B cell (primary cell): ENCODE measurements around the gene PPP2R2B. TPM values are rescaled to one million over a fixed set of nuclear protein-coding genes. Genes with fewer than 3 reads are reported as not detected.

Experiments
- ATAC-seq: fragments of 200-7000 bp; cut with Tn5 transposase; one replicate; pipeline ENCODE4 v1.10.0; 2021; ENCODE audit warnings: low read depth, mild to moderate bottlenecking, moderate number of reproducible peaks, moderate library complexity
- CTCF ChIA-PET: fragments of 350-600 bp; sonication (Branson Sonifier 250); formaldehyde crosslinking; loops from one replicate; lab custom pipeline; 2021; ENCODE audit warnings: antibody characterized with exemption, inconsistent platforms; lab: Charles Lee
- POLR2A ChIA-PET: fragments of 350-600 bp; sonication (Branson Sonifier 250); formaldehyde crosslinking; loops from one replicate; lab custom pipeline; 2021; ENCODE audit warnings: antibody characterized with exemption; lab: Charles Lee
- DNase-seq: peaks from one replicate; pipeline ENCODE4 v3.0.0; 2013
- H2AFZ ChIP-seq: 2 replicates; pipeline ENCODE4 v1.6.1; 2012; ENCODE audit warnings: mild to moderate bottlenecking, low read depth, low read length; ENCODE audit not compliant: insufficient read depth, poor library complexity, severe bottlenecking
- H3K27ac ChIP-seq, 2 donors: 1 replicate in 1 of 2; 2 replicates in 1 of 2; pipeline ENCODE4 v1.5.1; 2012 to 2013; ENCODE audit warnings: low read length in 2 of 2, mild to moderate bottlenecking in 2 of 2, moderate library complexity in 1 of 2
- H3K27me3 ChIP-seq, 4 experiments: fragments of 200-600 bp in 1 of 4; sonication (generic) in 1 of 4; replicated peaks in 1 of 4; 1 replicate in 2 of 4; 2 replicates in 2 of 4; pipeline versions ENCODE4 v1.6.1 to v1.7.0; 2013 to 2016; ENCODE audit warnings: low read length in 3 of 4, mild to moderate bottlenecking in 2 of 4, mixed read lengths in 1 of 4, moderate library complexity in 1 of 4; ENCODE audit not compliant: insufficient read depth in 4 of 4, control insufficient read depth in 3 of 4; ENCODE audit errors: control extremely low read depth in 1 of 4
- H3K36me3 ChIP-seq, 2 experiments: replicated peaks in 1 of 2; 1 replicate in 1 of 2; 2 replicates in 1 of 2; pipeline versions ENCODE4 v1.6.1 to v1.7.1; 2013; ENCODE audit warnings: low read length in 1 of 2; ENCODE audit not compliant: insufficient read depth in 2 of 2, control insufficient read depth in 1 of 2; ENCODE audit errors: control extremely low read depth in 1 of 2, extremely low read depth in 1 of 2
- H3K4me1 ChIP-seq, 2 donors: fragments of 200-600 bp in 1 of 2; sonication (generic) in 1 of 2; 1 replicate in 1 of 2; 2 replicates in 1 of 2; pipeline versions ENCODE4 v1.5.1 to v1.6.1; 2013 to 2017; ENCODE audit warnings: low read length in 2 of 2; ENCODE audit not compliant: control insufficient read depth in 2 of 2, insufficient read depth in 2 of 2
- H3K4me2 ChIP-seq: replicated peaks from 2 replicates; pipeline ENCODE3; 2012; ENCODE audit warnings: mild to moderate bottlenecking, low read depth, low read length; ENCODE audit not compliant: poor library complexity, severe bottlenecking
- H3K4me3 ChIP-seq, 5 experiments: fragments of 200-600 bp in 1 of 5; sonication (generic) in 1 of 5; 1 replicate in 3 of 5; 2 replicates in 2 of 5; pipeline versions ENCODE4 v1.5.1 to v1.7.0; 2011 to 2016; ENCODE audit warnings: low read length in 4 of 5, mild to moderate bottlenecking in 4 of 5, low read depth in 2 of 5, control low read depth in 1 of 5, moderate library complexity in 1 of 5; ENCODE audit not compliant: insufficient read depth in 1 of 5; ENCODE audit errors: control extremely low read depth in 1 of 5, extremely low read depth in 1 of 5
- H3K79me2 ChIP-seq: fragments of 200-600 bp; sonication (generic); one replicate; pipeline ENCODE4 v1.6.0; 2016; ENCODE audit warnings: low read length; ENCODE audit not compliant: control insufficient read depth, insufficient read depth
- H3K9ac ChIP-seq: fragments of 200-600 bp; sonication (generic); 2 replicates; pipeline ENCODE4 v1.6.1; 2017; ENCODE audit warnings: mild to moderate bottlenecking, low read length, moderate library complexity
- H3K9me3 ChIP-seq, 3 donors: one replicate each; pipeline versions ENCODE4 v1.6.1 to v1.7.1; 2013; ENCODE audit warnings: low read length in 2 of 3; ENCODE audit not compliant: control insufficient read depth in 2 of 3, insufficient read depth in 1 of 3; ENCODE audit errors: control extremely low read depth in 1 of 3
- H4K20me1 ChIP-seq: 2 replicates; pipeline ENCODE4 v1.6.0; 2012; ENCODE audit warnings: mild to moderate bottlenecking, low read length; ENCODE audit not compliant: insufficient read depth, control insufficient read depth, poor library complexity, severe bottlenecking
- H3K27ac Mint-ChIP-seq: one replicate; pipeline ENCODE4 v1.8.0; 2021; ENCODE audit warnings: mixed read lengths
- H3K27me3 Mint-ChIP-seq: one replicate; pipeline ENCODE4 v1.8.0; 2021; ENCODE audit warnings: mixed read lengths
- H3K4me1 Mint-ChIP-seq: one replicate; pipeline ENCODE4 v1.8.0; 2021; ENCODE audit warnings: mixed read lengths
- H3K4me3 Mint-ChIP-seq: one replicate; pipeline ENCODE4 v1.8.0; 2021; ENCODE audit warnings: mixed read lengths
- H3K9me3 Mint-ChIP-seq: one replicate; pipeline ENCODE4 v1.8.0; 2022; ENCODE audit warnings: mixed read lengths; ENCODE audit not compliant: insufficient read depth
- CTCF ChIP-seq: fragments of 200-600 bp; IDR thresholded peaks from one replicate; pipeline ENCODE4 v1.8.0; 2022; ENCODE audit warnings: antibody characterized with exemption, mild to moderate bottlenecking
- EZH2 ChIP-seq: IDR thresholded peaks from 2 replicates; pipeline ENCODE4 v1.6.1; 2012; ENCODE audit warnings: borderline replicate concordance, low read depth, mild to moderate bottlenecking, moderate library complexity, low read length; ENCODE audit not compliant: insufficient read depth, poor library complexity, severe bottlenecking
- WGBS: methylation state at CpG from one replicate; pipeline ENCODE4 v1.1.5; 2013; ENCODE audit warnings: missing lambda C conversion rate; ENCODE audit not compliant: insufficient coverage; 5-methylcytosine and 5-hydroxymethylcytosine counted together
- intact Hi-C: fragments of 100-400 bp; cut with micrococcal nuclease; formaldehyde crosslinking; loops from one replicate; pipeline ENCODE4 v1.10.0; 2022
- polyA plus RNA-seq: library from polyadenylated mRNA; depleted of rRNA; stranded (reverse); fragments of >200 nt; gene quantifications from 2 replicates; pipeline ENCODE4 v1.2.3, GENCODE V29; 2012
- total RNA-seq, 2 donors: library from RNA; stranded (reverse); fragments of 120-200 nt in 1 of 2; gene quantifications; 1 replicate in 1 of 2; 2 replicates in 1 of 2; pipeline versions ENCODE4 v1.2.3 to v1.2.4, GENCODE V29; 2013 to 2022

PPP2R2B gene
- total and polyA plus RNA-seq, 2 donors (not counting 1 experiment from before 2014, with no cell fraction given) = 0.03 TPM; not detected in 1

GRCh38 chr5:146880966-146881365 is 2.4 kb upstream of the PPP2R2B start:
- DNase-seq (no peak), ATAC-seq (no peak)
- TF ChIP-seq CTCF = no peak
- no peak for TF ChIP-seq EZH2
- Histone ChIP-seq H3K4me2 (no peak overlapping the region), H3K4me1 (peaks cover 13 to 15% of the 10 kb centered on the region in 2 donors), H3K79me2 (no peaks in the 10 kb centered on the region), H3K27me3 (peaks cover 0 to 21% (median 12%) of the 10 kb centered on the region in 4 experiments), H3K9me3 (peaks cover 0 to 4% (median 0%) of the 10 kb centered on the region in 3 donors), H2AFZ (no peak overlapping the region), H3K4me3 (no peak overlapping the region), H3K36me3 (no peaks in the 10 kb centered on the region), H3K9ac (no peak overlapping the region), H4K20me1 (no peaks in the 10 kb centered on the region), H3K27ac (no peak overlapping the region)
- peaks cover 13% of the 10 kb centered on the region for H3K4me1 Mint-ChIP-seq
- H3K27me3 Mint-ChIP-seq = peaks cover 35% of the 10 kb centered on the region
- H3K4me3 Mint-ChIP-seq = no peak overlapping the region
- no peaks in the 10 kb centered on the region for H3K9me3 Mint-ChIP-seq
- ChIA-PET CTCF (no interaction called here), POLR2A (no interaction called here)
- H3K27ac Mint-ChIP-seq = no peak overlapping the region
- intact Hi-C loops = no loop called here
- 20% methylated on average over 2 of the region's 7 CpGs for WGBS

GRCh38 chr5:146877783-146878475 is 628 bp downstream of the PPP2R2B start:
- CTCF ChIA-PET = no interaction called here
- H3K9me3 ChIP-seq = peaks cover 0 to 4% (median 0%) of the 10 kb centered on the region in 3 donors
- Mint-ChIP-seq H3K9me3 (no peaks in the 10 kb centered on the region), H3K4me3 (peak overlapping the region; percentile 46), H3K27ac (no peak overlapping the region), H3K27me3 (peaks cover 50% of the 10 kb centered on the region), H3K4me1 (peaks cover 13% of the 10 kb centered on the region)
- H4K20me1 ChIP-seq = no peaks in the 10 kb centered on the region
- TF ChIP-seq EZH2 (no peak), CTCF (no peak)
- 3% methylated on average over 48 of the region's 59 CpGs for WGBS
- H3K4me2 ChIP-seq = peak overlapping the region; percentile 49
- peak overlapping the region; percentile 51 for H2AFZ ChIP-seq
- H3K4me1 ChIP-seq = peaks cover 13 to 15% of the 10 kb centered on the region in 2 donors
- H3K27ac ChIP-seq = no peak overlapping the region
- intact Hi-C loops = no loop called here
- no peak overlapping the region for H3K9ac ChIP-seq
- ATAC-seq = no peak
- no peaks in the 10 kb centered on the region for H3K36me3 ChIP-seq
- peaks cover 0 to 21% (median 12%) of the 10 kb centered on the region in 4 experiments for H3K27me3 ChIP-seq
- no peak for DNase-seq
- H3K79me2 ChIP-seq = no peaks in the 10 kb centered on the region
- POLR2A ChIA-PET = no interaction called here
- no peak overlapping the region for H3K4me3 ChIP-seq
